ENCODE data around the gene SPA17. TPM values are rescaled to one million over a fixed set of nuclear protein-coding genes. Genes with fewer than 3 reads are reported as not detected.

Gene SPA17
- total and polyA plus RNA-seq, 9 of the 15 experiments (the other 6 are each of a cell fraction or from before 2014, with no cell fraction given): 6.0 to 19.5 (median 12.6) TPM

- no peak for TF ChIP-seq ZNF583 (CRISPR knock-in tag; IDR thresholded peaks at IDR 0.05)
- TF ChIP-seq DEAF1 (CRISPR knock-in tag; IDR thresholded peaks at IDR 0.05): peak; percentile 78
- TF ChIP-seq ATF4 (CRISPR knock-in tag; IDR thresholded peaks at IDR 0.05): no peak
- TF ChIP-seq ZNF24 (IDR thresholded peaks at IDR 0.05): peak; percentile 56; the same call in 1 of the 2 replicates
- TF ChIP-seq ZBTB17 (CRISPR knock-in tag; IDR thresholded peaks at IDR 0.05): peak; percentile 24; the same call in 1 of the 2 replicates
- no peak for TF ChIP-seq U2AF1 (optimal IDR thresholded peaks at IDR 0.05; ENCODE audit: low read depth, low read length)
- TF ChIP-seq ZNF75A (CRISPR knock-in tag; IDR thresholded peaks at IDR 0.05): 0 out of 2 replicates have a peak, but pooled peaks have one; percentile 12
- TF ChIP-seq YBX1 (IDR thresholded peaks at IDR 0.05): no peak
- TF ChIP-seq HES1 (IDR thresholded peaks at IDR 0.05; ENCODE audit: low read depth): no peak
- 0 out of 2 replicates have a peak, but pooled peaks have one; percentile 41 for TF ChIP-seq ARID2 (IDR thresholded peaks at IDR 0.05)
- TF ChIP-seq ARID1B (IDR thresholded peaks at IDR 0.05): peak; percentile 42; the same call in 1 of the 2 replicates
- peak; percentile 25 for TF ChIP-seq VEZF1 (CRISPR knock-in tag; IDR thresholded peaks at IDR 0.05)
- no peak for TF ChIP-seq CHD2 (IDR thresholded peaks at IDR 0.05; ENCODE audit: low read depth, low read length)
- TF ChIP-seq ZNF551 (CRISPR knock-in tag; IDR thresholded peaks at IDR 0.05): no peak
- TF ChIP-seq IRF9 (tag; IDR thresholded peaks at IDR 0.05): no peak
- TF ChIP-seq RNF2 (IDR thresholded peaks at IDR 0.05): no peak
- 0 out of 4 replicates have a peak, but pooled peaks of 1 of the 2 experiments have one; percentile 34 for TF ChIP-seq SRF (CRISPR knock-in tag; IDR thresholded peaks at IDR 0.05)
- no peak for TF ChIP-seq CBX5 (IDR thresholded peaks at IDR 0.05; ENCODE audit: borderline replicate concordance, low read depth)
Measured at GRCh38 chr11:124644426-124645280, 29.1 kb upstream of the SPA17 start (continued).

All from K562 (cell line).